MM.1S (cell line): ENCODE results near the gene MON2.

Experiments used
- DNase-seq: peaks from one replicate; pipeline ENCODE4 v3.0.0-alpha.2; 2015
- H2AFZ ChIP-seq: fragments of 300-600 bp; sonication (generic); 2 replicates; pipeline ENCODE4 v1.6.0; 2016; ENCODE audit warnings: antibody characterized with exemption, low read length
- H3F3A ChIP-seq: fragments of 300-600 bp; sonication (generic); 2 replicates; pipeline ENCODE4 v1.6.1; 2016; ENCODE audit warnings: mild to moderate bottlenecking, antibody characterized with exemption, low read length, moderate library complexity, mixed read lengths; ENCODE audit not compliant: insufficient read depth
- H3K27ac ChIP-seq: fragments of 300-600 bp; sonication (generic); 2 replicates; pipeline ENCODE4 v1.5.1; 2016; ENCODE audit warnings: mild to moderate bottlenecking, low read length
- H3K27me3 ChIP-seq: fragments of 300-600 bp; sonication (generic); replicated peaks from 2 replicates; pipeline ENCODE4 v1.6.0; 2016; ENCODE audit warnings: low read length; ENCODE audit not compliant: insufficient read depth
- H3K36me3 ChIP-seq: fragments of 300-600 bp; sonication (generic); replicated peaks from 2 replicates; pipeline ENCODE4 v1.6.1; 2016; ENCODE audit warnings: mild to moderate bottlenecking, low read length, mixed read lengths; ENCODE audit not compliant: insufficient read depth
- H3K4me1 ChIP-seq: fragments of 300-600 bp; sonication (generic); 2 replicates; pipeline ENCODE4 v1.6.1; 2016; ENCODE audit warnings: low read length, mixed read lengths
- H3K4me2 ChIP-seq: fragments of 300-600 bp; sonication (generic); 2 replicates; pipeline ENCODE4 v1.6.0; 2016; ENCODE audit warnings: low read depth, low read length
- H3K4me3 ChIP-seq: fragments of 300-600 bp; sonication (generic); 2 replicates; pipeline ENCODE4 v1.5.1; 2016; ENCODE audit warnings: low read length, mixed read lengths
- H3K79me2 ChIP-seq: fragments of 300-600 bp; sonication (generic); 2 replicates; pipeline ENCODE4 v1.6.1; 2016; ENCODE audit warnings: mixed run types, low read length, mixed read lengths
- H3K9ac ChIP-seq: fragments of 300-600 bp; sonication (generic); 2 replicates; pipeline ENCODE4 v1.6.1; 2016; ENCODE audit warnings: low read length, mixed read lengths
- H3K9me2 ChIP-seq: fragments of 300-600 bp; sonication (generic); replicated peaks from 2 replicates; pipeline ENCODE4 v1.6.1; 2016; ENCODE audit warnings: mild to moderate bottlenecking, low read length, mixed read lengths; ENCODE audit not compliant: insufficient read depth
- H3K9me3 ChIP-seq: fragments of 300-600 bp; sonication (generic); replicated peaks from 2 replicates; pipeline ENCODE4 v1.6.1; 2016; ENCODE audit warnings: mild to moderate bottlenecking, low read length, mixed read lengths; ENCODE audit not compliant: insufficient read depth
- H4K20me1 ChIP-seq: fragments of 300-600 bp; sonication (generic); 2 replicates; pipeline ENCODE4 v1.6.1; 2016; ENCODE audit warnings: mild to moderate bottlenecking, low read length, moderate library complexity, mixed read lengths; ENCODE audit not compliant: insufficient read depth
- CTCF ChIP-seq: fragments of 300-600 bp; sonication (generic); IDR thresholded peaks from 2 replicates; pipeline ENCODE4 v1.5.1; 2016; ENCODE audit warnings: antibody characterized with exemption, low read length, mixed read lengths
- EZH2 ChIP-seq: fragments of 300-600 bp; sonication (generic); optimal IDR thresholded peaks from 2 replicates; pipeline ENCODE3; 2017; ENCODE audit warnings: low read depth, mild to moderate bottlenecking, antibody characterized with exemption, low read length, mixed read lengths
- EZH2phosphoT487 ChIP-seq: fragments of 300-600 bp; sonication (generic); IDR thresholded peaks from 2 replicates; pipeline ENCODE4 v1.6.1; 2018; ENCODE audit warnings: antibody characterized with exemption, low read length

MON2 gene

GRCh38 chr12:62632411-62632918 is 165.8 kb downstream of the MON2 start:
- no peak for DNase-seq
- Histone ChIP-seq H3F3A (no peaks in the 10 kb centered on the region), H2AFZ (peak overlapping the region; percentile 58), H3K9me3 (no peaks in the 10 kb centered on the region), H3K36me3 (no peaks in the 10 kb centered on the region), H3K9me2 (no peaks in the 10 kb centered on the region), H4K20me1 (no peaks in the 10 kb centered on the region), H3K27me3 (no peaks in the 10 kb centered on the region; the same call in 1 of the 2 replicates), H3K79me2 (no peaks in the 10 kb centered on the region), H3K4me2 (peak overlapping the region; percentile 45), H3K4me3 (peak overlapping the region; percentile 15; the same call in 1 of the 2 replicates), H3K27ac (no peak overlapping the region), H3K4me1 (no peaks in the 10 kb centered on the region), H3K9ac (no peak overlapping the region)
- no peak for TF ChIP-seq CTCF
- TF ChIP-seq EZH2: no peak
- TF ChIP-seq EZH2phosphoT487: no peak

- H3F3A ChIP-seq: no peaks in the 10 kb centered on the region
- no peaks in the 10 kb centered on the region for H3K9me2 ChIP-seq
- H3K9me3 ChIP-seq: no peaks in the 10 kb centered on the region
- H3K79me2 ChIP-seq: no peaks in the 10 kb centered on the region
- H3K4me2 ChIP-seq: no peak overlapping the region
- H3K4me1 ChIP-seq: no peaks in the 10 kb centered on the region; the same call in 1 of the 2 replicates
- DNase-seq: no peak
- H3K9ac ChIP-seq: no peak overlapping the region
- no peaks in the 10 kb centered on the region; the same call in 1 of the 2 replicates for H3K27me3 ChIP-seq
- no peaks in the 10 kb centered on the region for H4K20me1 ChIP-seq
- no peak overlapping the region for H2AFZ ChIP-seq
- no peak overlapping the region for H3K4me3 ChIP-seq
- no peak for TF ChIP-seq EZH2
- no peak for TF ChIP-seq CTCF
- no peak for TF ChIP-seq EZH2phosphoT487
- no peaks in the 10 kb centered on the region for H3K36me3 ChIP-seq
- no peak overlapping the region for H3K27ac ChIP-seq
These were observed 169.0 kb downstream of the MON2 start for GRCh38 chr12:62635649-62636048.

GRCh38 chr12:62637679-62638078 is 171.1 kb downstream of the MON2 start:
- H3K4me2 ChIP-seq: no peak overlapping the region
- H3K36me3 ChIP-seq: no peaks in the 10 kb centered on the region
- H3K27me3 ChIP-seq: no peaks in the 10 kb centered on the region
- peaks cover 7% of the 10 kb centered on the region; the same call in 1 of the 2 replicates for H3K4me1 ChIP-seq
- no peak for TF ChIP-seq EZH2phosphoT487
- no peak for TF ChIP-seq EZH2
- TF ChIP-seq CTCF: no peak
- no peaks in the 10 kb centered on the region for H3K9me2 ChIP-seq
- H3K9me3 ChIP-seq: no peaks in the 10 kb centered on the region
- no peak overlapping the region for H3K27ac ChIP-seq
- no peaks in the 10 kb centered on the region for H3F3A ChIP-seq
- no peak overlapping the region for H3K9ac ChIP-seq
- no peaks in the 10 kb centered on the region for H4K20me1 ChIP-seq
- no peak overlapping the region for H2AFZ ChIP-seq
- H3K4me3 ChIP-seq: no peak overlapping the region
- DNase-seq: no peak
- no peaks in the 10 kb centered on the region for H3K79me2 ChIP-seq
